OCI-LY3 (cell line): ENCODE results near the gene CFHR4.

Source experiments
- H2AFZ ChIP-seq: fragments of 200-600, 300-600 bp; shearing (Covaris generic); 2 replicates; pipeline ENCODE4 v1.6.0; 2014; ENCODE audit warnings: antibody characterized with exemption, low read depth, low read length
- H3K27ac ChIP-seq: fragments of 200-600, 300-600 bp; sonication (generic); 2 replicates; pipeline ENCODE4 v1.5.1; 2014; ENCODE audit warnings: mild to moderate bottlenecking, low read length, moderate library complexity, mixed read lengths
- H3K27me3 ChIP-seq: fragments of 200-600, 300-600 bp; sonication (generic); 2 replicates; pipeline ENCODE4 v1.6.1; 2014; ENCODE audit warnings: low read depth, low read length, mixed read lengths
- H3K36me3 ChIP-seq: fragments of 200-600, 300-600 bp; sonication (generic); replicated peaks from 2 replicates; pipeline ENCODE3; 2014; ENCODE audit warnings: low read depth, low read length, mixed read lengths
- H3K4me1 ChIP-seq: fragments of 300-600, 200-600 bp; sonication (generic); 2 replicates; pipeline ENCODE4 v1.6.1; 2014; ENCODE audit warnings: low read length, mixed read lengths
- H3K4me2 ChIP-seq: fragments of 200-600, 300-600 bp; sonication (generic); 2 replicates; pipeline ENCODE4 v1.6.1; 2014; ENCODE audit warnings: low read length, mixed read lengths
- H3K4me3 ChIP-seq: fragments of 300-600, 200-600 bp; sonication (generic); 2 replicates; pipeline ENCODE4 v1.5.1; 2014; ENCODE audit warnings: antibody characterized with exemption, mild to moderate bottlenecking, low read length, moderate library complexity
- H3K79me2 ChIP-seq: fragments of 300-600, 200-600 bp; shearing (Covaris generic); 2 replicates; pipeline ENCODE4 v1.6.1; 2014; ENCODE audit warnings: mild to moderate bottlenecking, low read length, mixed read lengths
- H3K9ac ChIP-seq: fragments of 300-600, 200-600 bp; shearing (Covaris generic); 2 replicates; pipeline ENCODE4 v1.6.0; 2014; ENCODE audit warnings: mild to moderate bottlenecking, low read length, moderate library complexity
- H3K9me3 ChIP-seq: fragments of 200-600, 300-600 bp; shearing (Covaris generic); 2 replicates; pipeline ENCODE4 v1.6.1; 2014; ENCODE audit warnings: low read length, mixed read lengths; ENCODE audit not compliant: insufficient read depth
- H4K20me1 ChIP-seq: fragments of 200-600, 300-600 bp; sonication (generic); 2 replicates; pipeline ENCODE4 v1.6.1; 2016; ENCODE audit warnings: low read length, mixed read lengths; ENCODE audit not compliant: insufficient read depth
- EZH2phosphoT487 ChIP-seq: fragments of 200-600 bp; shearing (Covaris generic); IDR thresholded peaks from 2 replicates; pipeline ENCODE4 v1.6.1; 2018; ENCODE audit warnings: antibody characterized with exemption, mixed run types, low read depth
- TF ChIP-seq, protein P1 (sequence below): fragments of 200-600, 300-600 bp; sonication (generic); IDR thresholded peaks from 2 replicates; pipeline ENCODE4 v1.5.1; 2014; ENCODE audit warnings: antibody characterized with exemption, low read length, low read depth

CFHR4 gene

DNA sequence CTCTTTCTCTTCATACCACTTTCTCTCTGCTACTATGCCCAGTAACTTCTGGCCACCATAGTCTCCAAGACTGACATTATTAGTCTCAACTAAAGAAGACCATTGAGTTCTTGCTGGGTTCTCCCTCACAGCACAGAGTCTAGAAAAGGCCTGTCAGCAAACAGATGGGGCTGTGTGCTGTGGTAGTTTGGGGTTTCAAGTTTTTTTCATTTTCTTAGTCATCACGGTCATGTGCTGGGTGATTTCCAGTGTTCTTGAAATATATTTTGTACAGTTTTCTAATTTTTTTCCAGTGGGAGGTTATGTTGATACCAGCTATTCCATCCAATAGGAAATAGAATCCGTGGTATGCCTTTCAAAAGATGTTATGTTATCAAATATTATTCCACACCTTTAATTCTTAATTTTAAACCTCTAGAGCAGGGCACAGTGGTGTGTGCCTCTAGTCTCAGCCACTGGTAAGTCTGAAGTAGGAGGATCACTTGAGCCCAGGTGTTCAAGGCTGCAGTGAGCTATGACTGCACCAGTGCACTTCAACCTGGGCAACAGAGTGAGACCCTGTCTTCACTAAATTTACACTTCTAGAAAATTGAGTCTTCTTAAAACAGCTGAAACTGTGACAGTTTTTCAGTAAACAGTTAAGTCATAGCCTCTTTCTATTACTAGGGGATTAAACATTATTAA lies 64.0 kb downstream of the CFHR4 start:
- Histone ChIP-seq H3K4me3 (no peak overlapping the region), H3K36me3 (no peaks in the 10 kb centered on the region), H3K4me1 (peaks cover 16% of the 10 kb centered on the region), H3K9ac (no peak overlapping the region; the same call in 1 of the 2 replicates), H3K9me3 (no peaks in the 10 kb centered on the region), H3K4me2 (peak overlapping the region; percentile 53), H3K27ac (peak overlapping the region; percentile 47), H2AFZ (peak overlapping the region; percentile 90), H4K20me1 (no peaks in the 10 kb centered on the region), H3K27me3 (no peaks in the 10 kb centered on the region), H3K79me2 (no peaks in the 10 kb centered on the region)
- no peak for TF ChIP-seq EZH2phosphoT487
- TF ChIP-seq, protein P1, sequence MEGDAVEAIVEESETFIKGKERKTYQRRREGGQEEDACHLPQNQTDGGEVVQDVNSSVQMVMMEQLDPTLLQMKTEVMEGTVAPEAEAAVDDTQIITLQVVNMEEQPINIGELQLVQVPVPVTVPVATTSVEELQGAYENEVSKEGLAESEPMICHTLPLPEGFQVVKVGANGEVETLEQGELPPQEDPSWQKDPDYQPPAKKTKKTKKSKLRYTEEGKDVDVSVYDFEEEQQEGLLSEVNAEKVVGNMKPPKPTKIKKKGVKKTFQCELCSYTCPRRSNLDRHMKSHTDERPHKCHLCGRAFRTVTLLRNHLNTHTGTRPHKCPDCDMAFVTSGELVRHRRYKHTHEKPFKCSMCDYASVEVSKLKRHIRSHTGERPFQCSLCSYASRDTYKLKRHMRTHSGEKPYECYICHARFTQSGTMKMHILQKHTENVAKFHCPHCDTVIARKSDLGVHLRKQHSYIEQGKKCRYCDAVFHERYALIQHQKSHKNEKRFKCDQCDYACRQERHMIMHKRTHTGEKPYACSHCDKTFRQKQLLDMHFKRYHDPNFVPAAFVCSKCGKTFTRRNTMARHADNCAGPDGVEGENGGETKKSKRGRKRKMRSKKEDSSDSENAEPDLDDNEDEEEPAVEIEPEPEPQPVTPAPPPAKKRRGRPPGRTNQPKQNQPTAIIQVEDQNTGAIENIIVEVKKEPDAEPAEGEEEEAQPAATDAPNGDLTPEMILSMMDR: no peak

DNA sequence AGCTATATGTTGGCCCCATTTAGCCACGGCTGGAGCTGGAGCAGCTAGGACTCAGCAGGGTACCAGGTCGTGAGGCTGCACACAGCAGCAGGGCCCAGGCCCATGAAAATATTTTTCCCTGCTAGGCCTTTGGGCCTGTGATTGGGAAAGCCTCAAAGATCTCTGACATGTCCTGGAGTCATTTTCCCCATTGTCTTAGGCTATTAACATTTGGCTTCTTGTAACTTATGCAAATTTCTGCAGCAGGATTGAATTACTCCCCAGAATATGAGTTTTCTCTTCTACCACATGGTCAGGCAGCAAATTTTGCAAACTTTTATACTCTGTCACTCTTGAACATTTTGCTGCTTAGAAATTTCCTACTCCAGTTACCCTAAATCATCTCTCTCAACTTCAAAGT lies 66.9 kb downstream of the CFHR4 start:
- no peaks in the 10 kb centered on the region for H3K9me3 ChIP-seq
- no peaks in the 10 kb centered on the region for H3K36me3 ChIP-seq
- H3K9ac ChIP-seq: no peak overlapping the region
- no peaks in the 10 kb centered on the region for H3K27me3 ChIP-seq
- H2AFZ ChIP-seq: no peak overlapping the region
- H3K79me2 ChIP-seq: no peaks in the 10 kb centered on the region
- H3K4me2 ChIP-seq: no peak overlapping the region
- no peak overlapping the region for H3K27ac ChIP-seq
- no peaks in the 10 kb centered on the region for H4K20me1 ChIP-seq
- no peak overlapping the region for H3K4me3 ChIP-seq
- peaks cover 16% of the 10 kb centered on the region for H3K4me1 ChIP-seq
- TF ChIP-seq, protein P1: no peak
- no peak for TF ChIP-seq EZH2phosphoT487

DNA sequence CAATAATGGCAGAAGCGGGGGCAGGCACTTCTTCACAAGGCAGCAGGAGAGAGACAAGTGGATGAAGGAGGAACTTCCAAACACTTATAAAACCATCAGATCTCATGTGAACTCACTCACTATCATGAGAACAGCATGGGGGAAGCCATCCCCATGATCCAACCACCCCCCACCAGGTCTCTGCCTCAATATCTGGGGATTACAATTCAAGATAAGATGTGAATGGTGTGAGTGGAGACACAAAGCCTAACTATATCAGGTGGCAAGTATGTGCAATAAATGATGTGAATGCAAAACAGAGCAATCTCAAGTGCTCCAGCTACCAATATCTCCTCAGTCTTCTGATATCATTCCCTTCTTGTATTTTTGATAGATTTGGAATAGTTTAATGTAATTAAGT lies 68.1 kb downstream of the CFHR4 start:
- Histone ChIP-seq H3K9ac (no peak overlapping the region), H3K4me1 (peaks cover 16% of the 10 kb centered on the region), H3K27ac (no peak overlapping the region), H3K36me3 (no peaks in the 10 kb centered on the region), H3K79me2 (no peaks in the 10 kb centered on the region), H4K20me1 (no peaks in the 10 kb centered on the region), H3K27me3 (no peaks in the 10 kb centered on the region), H3K4me3 (no peak overlapping the region), H3K4me2 (no peak overlapping the region), H2AFZ (no peak overlapping the region), H3K9me3 (no peaks in the 10 kb centered on the region)
- TF ChIP-seq EZH2phosphoT487: no peak

DNA sequence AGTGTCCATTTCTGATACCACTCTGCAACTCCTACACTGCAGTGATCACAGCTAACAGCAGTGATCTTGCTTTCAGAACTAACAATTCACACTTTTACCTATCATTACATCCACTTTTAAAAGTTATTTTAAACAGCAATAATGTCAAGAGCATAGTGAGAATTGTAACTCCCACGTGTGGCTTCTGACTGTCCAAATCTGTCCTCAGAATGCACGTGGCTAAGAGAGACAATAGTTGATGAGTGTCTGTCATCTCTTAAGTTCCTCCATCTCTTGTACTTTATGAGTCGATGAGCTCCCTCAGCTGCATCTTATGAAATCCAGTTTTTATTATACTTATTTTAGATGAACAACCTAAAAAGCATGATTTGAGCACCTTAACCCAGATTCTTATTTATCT lies 73.0 kb downstream of the CFHR4 start:
- Histone ChIP-seq H2AFZ (no peak overlapping the region), H3K4me1 (no peaks in the 10 kb centered on the region), H3K4me2 (no peak overlapping the region), H3K4me3 (no peak overlapping the region), H4K20me1 (no peaks in the 10 kb centered on the region), H3K36me3 (no peaks in the 10 kb centered on the region), H3K27ac (no peak overlapping the region), H3K27me3 (no peaks in the 10 kb centered on the region), H3K79me2 (no peaks in the 10 kb centered on the region), H3K9me3 (no peaks in the 10 kb centered on the region), H3K9ac (no peak overlapping the region)
- no peak for TF ChIP-seq EZH2phosphoT487
- TF ChIP-seq, protein P1: no peak
